Osteocyte (in vitro differentiated cells): Measurements from ENCODE around the gene FBXO41. TPM values are rescaled to one million over a fixed set of nuclear protein-coding genes. Genes with fewer than 3 reads are reported as not detected.

ENCODE experiments used
- DNase-seq: peaks from one replicate; pipeline ENCODE4 v3.0.0; 2021; ENCODE audit warnings: mixed read lengths; ENCODE audit not compliant: unreplicated experiment; ENCODE audit errors: extremely low spot score
- H3K27ac Mint-ChIP-seq: one replicate; pipeline ENCODE4 v1.8.0; 2021; ENCODE audit warnings: mild to moderate bottlenecking, mixed read lengths; ENCODE audit not compliant: unreplicated experiment
- H3K27me3 Mint-ChIP-seq: one replicate; pipeline ENCODE4 v1.8.0; 2021; ENCODE audit warnings: mixed read lengths; ENCODE audit not compliant: unreplicated experiment
- H3K36me3 Mint-ChIP-seq: one replicate; pipeline ENCODE4 v1.8.0; 2021; ENCODE audit warnings: mixed read lengths; ENCODE audit not compliant: unreplicated experiment
- H3K4me1 Mint-ChIP-seq: one replicate; pipeline ENCODE4 v1.8.0; 2021; ENCODE audit warnings: mixed read lengths; ENCODE audit not compliant: unreplicated experiment
- H3K4me3 Mint-ChIP-seq: one replicate; pipeline ENCODE4 v1.8.0; 2021; ENCODE audit warnings: mild to moderate bottlenecking, moderate library complexity, mixed read lengths; ENCODE audit not compliant: unreplicated experiment
- H3K9me3 Mint-ChIP-seq: one replicate; pipeline ENCODE4 v1.8.0; 2021; ENCODE audit warnings: mixed read lengths; ENCODE audit not compliant: unreplicated experiment
- CTCF ChIP-seq: fragments of 200-600 bp; sonication (generic); IDR thresholded peaks from 2 replicates; pipeline ENCODE4 v1.5.0; 2021; ENCODE audit warnings: antibody characterized with exemption, mild to moderate bottlenecking, moderate library complexity
- total RNA-seq: library from RNA; stranded (reverse); gene quantifications from 2 replicates; pipeline ENCODE4 v1.2.1, GENCODE V29; 2021

Gene FBXO41
- total RNA-seq, 1 donor from 2014 or later, result 1.6 TPM

- Mint-ChIP-seq H3K4me1 (peaks cover 3% of the 10 kb centered on the region), H3K9me3 (no peaks in the 10 kb centered on the region), H3K27me3 (no peaks in the 10 kb centered on the region), H3K4me3 (no peak overlapping the region), H3K36me3 (peaks cover 55% of the 10 kb centered on the region), H3K27ac (no peak overlapping the region)
- DNase-seq, result no peak
- no peak for TF ChIP-seq CTCF
Measured at GRCh38 chr2:73244580-73244979, 39.7 kb downstream of the FBXO41 start.

- H3K4me1 Mint-ChIP-seq, result peaks cover 3% of the 10 kb centered on the region
- no peaks in the 10 kb centered on the region for H3K27me3 Mint-ChIP-seq
- DNase-seq, result no peak
- no peak overlapping the region for H3K27ac Mint-ChIP-seq
- H3K36me3 Mint-ChIP-seq, result peaks cover 50% of the 10 kb centered on the region
- TF ChIP-seq CTCF, result no peak
- no peaks in the 10 kb centered on the region for H3K9me3 Mint-ChIP-seq
- no peak overlapping the region for H3K4me3 Mint-ChIP-seq
Measured at GRCh38 chr2:73243884-73244570, 40.3 kb downstream of the FBXO41 start.

GRCh38 chr2:73239776-73240175, 44.5 kb downstream of the FBXO41 start:
- no peak for DNase-seq
- no peak overlapping the region for H3K4me3 Mint-ChIP-seq
- H3K27ac Mint-ChIP-seq, result no peak overlapping the region
- H3K27me3 Mint-ChIP-seq, result no peaks in the 10 kb centered on the region
- peaks cover 26% of the 10 kb centered on the region for H3K4me1 Mint-ChIP-seq
- no peak for TF ChIP-seq CTCF
- no peaks in the 10 kb centered on the region for H3K9me3 Mint-ChIP-seq
- peaks cover 18% of the 10 kb centered on the region for H3K36me3 Mint-ChIP-seq

- Mint-ChIP-seq H3K4me1 (peaks cover 30% of the 10 kb centered on the region), H3K27ac (no peak overlapping the region)
Measured at GRCh38 chr2:73238976-73239375, 45.3 kb downstream of the FBXO41 start.

GRCh38 chr2:73238149-73238548, 46.1 kb downstream of the FBXO41 start:
- peaks cover 27% of the 10 kb centered on the region for H3K4me1 Mint-ChIP-seq
- TF ChIP-seq CTCF, result no peak
- peak overlapping the region; percentile 52 for H3K27ac Mint-ChIP-seq
- no peaks in the 10 kb centered on the region for H3K9me3 Mint-ChIP-seq
- H3K4me3 Mint-ChIP-seq, result no peak overlapping the region
- peaks cover 8% of the 10 kb centered on the region for H3K36me3 Mint-ChIP-seq
- no peaks in the 10 kb centered on the region for H3K27me3 Mint-ChIP-seq
- DNase-seq, result no peak

More at GRCh38 chr2:73238976-73239375, 45.3 kb downstream of the FBXO41 start:
- no peak for TF ChIP-seq CTCF
- Mint-ChIP-seq H3K4me3 (no peak overlapping the region), H3K27me3 (no peaks in the 10 kb centered on the region), H3K36me3 (peaks cover 12% of the 10 kb centered on the region), H3K9me3 (no peaks in the 10 kb centered on the region)
- no peak for DNase-seq
